Prostate gland (tissue), 2 donors: Measurements from ENCODE around the gene VASN.

Experiments used
- POLR2A ChIP-seq: fragments of 450-650 bp; IDR thresholded peaks from one replicate; pipeline ENCODE4 v1.6.1; 2016; ENCODE audit warnings: antibody characterized with exemption, mild to moderate bottlenecking
- POLR2AphosphoS5 ChIP-seq: sonication (generic); formaldehyde crosslinking; IDR thresholded peaks from one replicate; pipeline ENCODE4 v1.6.1; 2017; ENCODE audit warnings: antibody characterized with exemption
- TF ChIP-seq, protein P1 (sequence below), 4 experiments: fragments of 200-600 bp in 2 of 4; fragments of 450-650 bp in 2 of 4; sonication (generic) in 2 of 4; IDR thresholded peaks; 1 replicate in 3 of 4; 2 replicates in 1 of 4; pipeline ENCODE4 v1.5.1; 2016 to 2019; ENCODE audit warnings: antibody characterized with exemption in 4 of 4, mild to moderate bottlenecking in 2 of 4, moderate library complexity in 2 of 4

DNA sequence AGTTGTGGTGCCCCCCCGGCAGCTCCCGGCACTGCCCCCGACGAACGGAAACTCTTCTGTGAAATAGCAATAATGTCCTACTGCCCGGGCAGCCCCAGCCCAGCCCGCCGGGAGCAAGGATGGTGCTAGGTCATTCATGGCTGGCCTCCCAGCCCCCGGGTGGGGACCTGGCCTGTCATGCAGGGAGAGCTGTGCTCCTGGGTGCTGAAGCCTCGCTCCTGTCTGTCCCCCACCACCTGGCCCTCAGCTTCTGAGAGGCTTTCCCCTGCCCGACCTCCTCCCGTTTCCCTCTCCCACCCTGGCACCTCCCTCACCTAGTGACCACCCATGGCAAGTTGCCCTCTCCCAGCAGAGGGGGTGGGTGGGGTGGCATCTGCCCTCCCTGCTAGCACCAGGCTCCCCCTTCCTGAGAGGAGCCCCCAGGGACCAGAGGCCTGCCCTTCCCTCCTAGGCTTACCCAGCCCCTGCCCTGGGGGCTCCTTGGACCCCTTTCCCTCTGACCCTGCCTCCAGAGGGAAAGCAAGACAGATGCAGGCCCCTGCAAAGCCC is 34.0 kb upstream of the VASN start:
- TF ChIP-seq, protein P1, sequence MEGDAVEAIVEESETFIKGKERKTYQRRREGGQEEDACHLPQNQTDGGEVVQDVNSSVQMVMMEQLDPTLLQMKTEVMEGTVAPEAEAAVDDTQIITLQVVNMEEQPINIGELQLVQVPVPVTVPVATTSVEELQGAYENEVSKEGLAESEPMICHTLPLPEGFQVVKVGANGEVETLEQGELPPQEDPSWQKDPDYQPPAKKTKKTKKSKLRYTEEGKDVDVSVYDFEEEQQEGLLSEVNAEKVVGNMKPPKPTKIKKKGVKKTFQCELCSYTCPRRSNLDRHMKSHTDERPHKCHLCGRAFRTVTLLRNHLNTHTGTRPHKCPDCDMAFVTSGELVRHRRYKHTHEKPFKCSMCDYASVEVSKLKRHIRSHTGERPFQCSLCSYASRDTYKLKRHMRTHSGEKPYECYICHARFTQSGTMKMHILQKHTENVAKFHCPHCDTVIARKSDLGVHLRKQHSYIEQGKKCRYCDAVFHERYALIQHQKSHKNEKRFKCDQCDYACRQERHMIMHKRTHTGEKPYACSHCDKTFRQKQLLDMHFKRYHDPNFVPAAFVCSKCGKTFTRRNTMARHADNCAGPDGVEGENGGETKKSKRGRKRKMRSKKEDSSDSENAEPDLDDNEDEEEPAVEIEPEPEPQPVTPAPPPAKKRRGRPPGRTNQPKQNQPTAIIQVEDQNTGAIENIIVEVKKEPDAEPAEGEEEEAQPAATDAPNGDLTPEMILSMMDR (IDR thresholded peaks at IDR 0.05) = no peak
- TF ChIP-seq POLR2AphosphoS5 (no peak), POLR2A (no peak)
